ENCODE measurements around the gene HNRNPA1L2.
"Not testable (repeated sequence)": the region's sequence is repeated elsewhere in the genome, so short reads cannot be mapped to it uniquely, and the experiment has no call there.

Gene HNRNPA1L2

DNA sequence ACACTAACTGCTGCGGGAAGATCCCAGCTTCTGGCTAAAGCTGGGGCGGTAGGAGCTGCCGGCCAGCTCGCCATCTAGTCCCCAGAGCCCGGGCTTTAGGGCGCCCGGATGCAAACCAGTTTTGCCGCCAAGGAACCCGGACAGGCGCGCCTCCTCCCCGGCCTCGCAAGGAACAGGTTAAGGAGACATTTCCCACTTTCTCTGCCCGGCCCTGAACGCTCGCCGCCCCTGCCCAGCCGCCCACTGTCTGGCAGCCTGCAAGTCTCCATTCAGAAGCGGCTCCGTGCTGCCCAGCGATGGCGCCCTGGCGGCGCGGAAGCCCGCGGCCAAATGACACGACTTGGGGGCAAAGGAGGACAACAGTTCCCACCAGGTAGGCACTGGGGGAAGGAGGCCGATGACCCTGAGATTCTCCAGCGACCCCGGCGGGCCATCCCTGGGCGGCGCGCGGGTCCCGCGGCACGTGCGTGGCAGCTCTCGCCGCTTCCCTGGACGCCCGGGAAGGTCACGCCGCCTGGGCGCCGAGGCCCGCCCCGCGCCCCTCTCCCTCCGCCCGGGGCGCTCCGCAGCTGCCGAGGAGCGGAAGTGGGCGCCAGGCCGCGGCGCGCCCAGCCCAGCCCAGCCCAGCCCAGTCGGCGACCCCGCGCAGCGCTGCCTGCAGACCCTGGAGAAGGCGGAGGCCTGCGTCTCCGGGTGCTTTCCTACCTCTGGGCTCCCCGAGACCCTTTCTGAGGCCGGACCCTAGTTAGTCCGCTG is 42.2 kb upstream of the HNRNPA1L2 start:
- Histone ChIP-seq H3K18ac (ENCODE audit: low read length) (peak overlapping the region; percentile 34), H3K27ac (ENCODE audit: low read depth, low read length) (no peak overlapping the region), H2BK120ac (ENCODE audit: low read depth, low read length) (no peak overlapping the region), H3K4me1 (ENCODE audit: control insufficient read depth, low read depth, low read length) (no peaks in the 10 kb centered on the region), H3K36me3 (ENCODE audit: control insufficient read depth, insufficient read depth, low read length) (no peaks in the 10 kb centered on the region), H3K56ac (ENCODE audit: low read length) (peak overlapping the region; percentile 78), H4K5ac (ENCODE audit: low read length) (no peak overlapping the region), H3K79me2 (ENCODE audit: control insufficient read depth, insufficient read depth, low read length) (no peaks in the 10 kb centered on the region), H3K4me3 (ENCODE audit: low read length) (no peak overlapping the region), H2BK5ac (ENCODE audit: low read length) (no peak overlapping the region), H3K4ac (ENCODE audit: low read depth, low read length) (peak overlapping the region; percentile 72), H2BK15ac (replicated peaks; ENCODE audit: low read depth) (no peak overlapping the region), H4K8ac (ENCODE audit: low read depth, low read length) (no peak overlapping the region), H3K9ac (ENCODE audit: low read length) (peak overlapping the region; percentile 55), H3K4me2 (ENCODE audit: low read length) (peak overlapping the region; percentile 38), H3K23ac (ENCODE audit: low read length) (no peak overlapping the region), H2AK5ac (ENCODE audit: low read length) (no peak overlapping the region), H3K27me3 (ENCODE audit: insufficient read depth, low read length, poor library complexity) (no peaks in the 10 kb centered on the region), H3K79me1 (ENCODE audit: low read length) (no peaks in the 10 kb centered on the region)
- WGBS (ENCODE audit: extremely low coverage, insufficient coverage, low lambda C conversion rate), result no CpG with 5 or more reads among the region's 73 CpGs
- peak; percentile 41 for DNase-seq

DNA sequence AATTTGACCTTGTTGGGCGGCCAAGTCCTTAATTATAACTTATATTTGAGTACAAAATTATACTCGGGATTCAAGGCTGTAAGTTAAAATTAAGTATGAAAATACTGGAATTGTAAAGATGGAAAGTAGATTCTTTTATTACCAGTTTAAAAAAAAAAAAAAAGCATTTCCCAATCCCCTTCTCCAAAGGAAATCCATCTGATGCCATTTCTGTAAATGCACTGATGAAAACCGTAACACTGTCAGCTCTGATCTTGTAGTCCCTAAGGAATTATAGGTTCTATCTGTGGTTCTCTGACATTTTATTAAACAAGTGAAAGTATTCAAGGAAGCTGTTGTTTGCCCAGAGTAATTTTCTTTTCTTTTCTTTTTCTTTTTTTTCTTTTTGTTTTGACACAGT is 41.6 kb upstream of the HNRNPA1L2 start:
- H3K4me2 ChIP-seq (ENCODE audit: low read length), result no peak overlapping the region
- H3K4me3 ChIP-seq (ENCODE audit: low read length), result no peak overlapping the region
- no peaks in the 10 kb centered on the region for H3K27me3 ChIP-seq (ENCODE audit: insufficient read depth, low read length, poor library complexity)
- H4K8ac ChIP-seq (ENCODE audit: low read depth, low read length), result no peak overlapping the region
- H3K4me1 ChIP-seq (ENCODE audit: control insufficient read depth, low read depth, low read length), result no peaks in the 10 kb centered on the region
- H3K23ac ChIP-seq (ENCODE audit: low read length), result no peak overlapping the region
- no peak overlapping the region for H3K18ac ChIP-seq (ENCODE audit: low read length)
- H2BK15ac ChIP-seq (replicated peaks; ENCODE audit: low read depth), result no peak overlapping the region
- H2AK5ac ChIP-seq (ENCODE audit: low read length), result no peak overlapping the region
- H4K5ac ChIP-seq (ENCODE audit: low read length), result no peak overlapping the region
- peak overlapping the region; percentile 72 for H3K4ac ChIP-seq (ENCODE audit: low read depth, low read length)
- no peaks in the 10 kb centered on the region for H3K79me2 ChIP-seq (ENCODE audit: control insufficient read depth, insufficient read depth, low read length)
- H2BK120ac ChIP-seq (ENCODE audit: low read depth, low read length), result no peak overlapping the region
- H3K79me1 ChIP-seq (ENCODE audit: low read length), result no peaks in the 10 kb centered on the region
- H3K56ac ChIP-seq (ENCODE audit: low read length), result peak overlapping the region; percentile 78
- H2BK5ac ChIP-seq (ENCODE audit: low read length), result no peak overlapping the region
- H3K27ac ChIP-seq (ENCODE audit: low read depth, low read length), result no peak overlapping the region
- WGBS (ENCODE audit: extremely low coverage, insufficient coverage, low lambda C conversion rate), result no CpG with 5 or more reads among the region's 3 CpGs
- H3K9ac ChIP-seq (ENCODE audit: low read length), result no peak overlapping the region
- no peaks in the 10 kb centered on the region for H3K36me3 ChIP-seq (ENCODE audit: control insufficient read depth, insufficient read depth, low read length)
- DNase-seq, result no peak

DNA sequence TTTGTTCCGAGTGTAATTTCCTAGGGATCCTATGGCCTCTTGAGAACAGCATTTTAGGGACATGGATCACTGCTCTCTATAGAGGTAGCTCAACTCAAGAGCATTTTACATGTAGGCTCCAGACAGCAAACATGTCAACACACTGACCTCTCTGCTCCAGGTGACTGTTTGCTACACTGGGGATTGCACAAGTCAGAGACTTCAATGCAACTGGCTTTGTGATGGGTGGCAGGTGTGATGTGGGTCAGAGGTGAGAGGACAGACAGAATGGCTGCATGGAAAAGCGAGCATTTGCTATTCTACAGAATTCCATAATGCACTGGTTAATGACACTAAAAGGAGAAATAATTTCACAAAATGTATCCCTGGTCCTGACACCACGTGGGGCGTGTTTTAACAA is 38.9 kb upstream of the HNRNPA1L2 start:
- DNase-seq, result not testable (repeated sequence)
- no CpG with 5 or more reads among the region's 4 CpGs for WGBS (ENCODE audit: extremely low coverage, insufficient coverage, low lambda C conversion rate)

DNA sequence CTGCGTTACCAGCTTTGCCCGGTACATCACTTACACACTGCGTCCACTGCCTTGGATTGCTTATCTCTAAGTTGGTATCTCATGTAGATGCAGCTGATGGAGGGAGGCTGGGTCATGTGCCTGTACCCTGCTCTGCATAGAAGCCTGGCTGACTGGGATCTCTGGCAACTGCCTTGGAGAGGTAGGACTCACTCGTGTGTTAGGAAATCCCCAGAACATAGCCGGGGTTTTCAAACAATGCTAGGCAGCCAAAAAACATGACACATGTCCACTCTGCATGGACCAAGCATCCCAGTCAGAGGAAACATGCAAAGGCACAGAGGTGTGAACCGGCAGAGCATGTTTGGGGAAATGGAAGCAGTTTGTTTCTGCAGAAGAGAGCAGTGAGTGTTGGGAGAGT is 36.1 kb upstream of the HNRNPA1L2 start:
- not testable (repeated sequence) for H3K18ac ChIP-seq (ENCODE audit: low read length); H3K79me2 ChIP-seq (ENCODE audit: control insufficient read depth, insufficient read depth, low read length); H3K27ac ChIP-seq (ENCODE audit: low read depth, low read length); H2BK15ac ChIP-seq (replicated peaks; ENCODE audit: low read depth); H3K56ac ChIP-seq (ENCODE audit: low read length); H2BK5ac ChIP-seq (ENCODE audit: low read length); H3K4me3 ChIP-seq (ENCODE audit: low read length); H4K5ac ChIP-seq (ENCODE audit: low read length); H3K27me3 ChIP-seq (ENCODE audit: insufficient read depth, low read length, poor library complexity); H2AK5ac ChIP-seq (ENCODE audit: low read length); H3K36me3 ChIP-seq (ENCODE audit: control insufficient read depth, insufficient read depth, low read length); H4K8ac ChIP-seq (ENCODE audit: low read depth, low read length); H3K4me2 ChIP-seq (ENCODE audit: low read length); H3K9ac ChIP-seq (ENCODE audit: low read length); H3K79me1 ChIP-seq (ENCODE audit: low read length); H3K4me1 ChIP-seq (ENCODE audit: control insufficient read depth, low read depth, low read length); DNase-seq; H2BK120ac ChIP-seq (ENCODE audit: low read depth, low read length); H3K4ac ChIP-seq (ENCODE audit: low read depth, low read length); H3K23ac ChIP-seq (ENCODE audit: low read length)
- WGBS (ENCODE audit: extremely low coverage, insufficient coverage, low lambda C conversion rate), result no CpG with 5 or more reads among the region's 6 CpGs

More for the DNA sequence above, 38.9 kb upstream of the HNRNPA1L2 start:
- H3K27me3 ChIP-seq (ENCODE audit: insufficient read depth, low read length, poor library complexity); H2BK120ac ChIP-seq (ENCODE audit: low read depth, low read length); H4K5ac ChIP-seq (ENCODE audit: low read length); H3K36me3 ChIP-seq (ENCODE audit: control insufficient read depth, insufficient read depth, low read length); H3K9ac ChIP-seq (ENCODE audit: low read length); H3K18ac ChIP-seq (ENCODE audit: low read length); H4K8ac ChIP-seq (ENCODE audit: low read depth, low read length); H3K79me1 ChIP-seq (ENCODE audit: low read length); H3K56ac ChIP-seq (ENCODE audit: low read length); H2AK5ac ChIP-seq (ENCODE audit: low read length); H2BK15ac ChIP-seq (replicated peaks; ENCODE audit: low read depth); H3K4ac ChIP-seq (ENCODE audit: low read depth, low read length); H3K4me1 ChIP-seq (ENCODE audit: control insufficient read depth, low read depth, low read length); H2BK5ac ChIP-seq (ENCODE audit: low read length); H3K4me2 ChIP-seq (ENCODE audit: low read length); H3K79me2 ChIP-seq (ENCODE audit: control insufficient read depth, insufficient read depth, low read length); H3K4me3 ChIP-seq (ENCODE audit: low read length); H3K27ac ChIP-seq (ENCODE audit: low read depth, low read length); H3K23ac ChIP-seq (ENCODE audit: low read length): not testable (repeated sequence)

GRCh38 chr13:52606795-52607194 is 35.4 kb upstream of the HNRNPA1L2 start:
- H3K4me2 ChIP-seq (ENCODE audit: low read length); H3K18ac ChIP-seq (ENCODE audit: low read length); H3K27ac ChIP-seq (ENCODE audit: low read depth, low read length); H3K36me3 ChIP-seq (ENCODE audit: control insufficient read depth, insufficient read depth, low read length); H4K8ac ChIP-seq (ENCODE audit: low read depth, low read length); H2BK5ac ChIP-seq (ENCODE audit: low read length); H2BK15ac ChIP-seq (replicated peaks; ENCODE audit: low read depth); H3K27me3 ChIP-seq (ENCODE audit: insufficient read depth, low read length, poor library complexity); H3K4ac ChIP-seq (ENCODE audit: low read depth, low read length); H3K9ac ChIP-seq (ENCODE audit: low read length); H3K4me1 ChIP-seq (ENCODE audit: control insufficient read depth, low read depth, low read length); H2BK120ac ChIP-seq (ENCODE audit: low read depth, low read length); H3K56ac ChIP-seq (ENCODE audit: low read length); H3K79me1 ChIP-seq (ENCODE audit: low read length); H3K23ac ChIP-seq (ENCODE audit: low read length); H4K5ac ChIP-seq (ENCODE audit: low read length); H3K79me2 ChIP-seq (ENCODE audit: control insufficient read depth, insufficient read depth, low read length); H2AK5ac ChIP-seq (ENCODE audit: low read length); H3K4me3 ChIP-seq (ENCODE audit: low read length): not testable (repeated sequence)
- no CpG with 5 or more reads among the region's 1 CpG for WGBS (ENCODE audit: extremely low coverage, insufficient coverage, low lambda C conversion rate)
- peak; percentile 19 for DNase-seq

DNA sequence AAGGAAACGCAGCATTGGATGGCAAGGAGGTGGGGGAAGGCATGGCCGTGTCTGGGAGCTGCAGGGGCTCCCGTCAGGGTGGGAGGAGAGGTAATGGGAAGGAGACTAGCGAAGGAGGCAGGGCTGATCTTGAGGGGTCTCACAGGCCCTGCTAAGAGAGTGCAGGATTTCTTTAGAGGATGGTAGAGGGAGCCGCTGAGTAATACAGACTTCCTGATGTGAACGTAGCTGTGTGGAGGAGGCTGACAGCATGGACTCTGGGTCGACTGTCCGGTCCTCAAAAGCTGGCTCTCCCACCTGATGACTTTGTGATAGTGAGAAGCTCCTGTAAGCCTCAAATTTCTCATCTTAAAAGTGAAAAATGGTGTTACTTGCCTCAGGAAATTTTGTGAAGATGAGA is 34.0 kb upstream of the HNRNPA1L2 start:
- not testable (repeated sequence) for H2BK120ac ChIP-seq (ENCODE audit: low read depth, low read length); H3K79me2 ChIP-seq (ENCODE audit: control insufficient read depth, insufficient read depth, low read length); H4K8ac ChIP-seq (ENCODE audit: low read depth, low read length); H3K4me2 ChIP-seq (ENCODE audit: low read length); H2AK5ac ChIP-seq (ENCODE audit: low read length); H3K4me1 ChIP-seq (ENCODE audit: control insufficient read depth, low read depth, low read length); H3K9ac ChIP-seq (ENCODE audit: low read length); H3K56ac ChIP-seq (ENCODE audit: low read length); H2BK15ac ChIP-seq (replicated peaks; ENCODE audit: low read depth); H3K23ac ChIP-seq (ENCODE audit: low read length); H3K27me3 ChIP-seq (ENCODE audit: insufficient read depth, low read length, poor library complexity); H3K4ac ChIP-seq (ENCODE audit: low read depth, low read length); H3K27ac ChIP-seq (ENCODE audit: low read depth, low read length); H3K4me3 ChIP-seq (ENCODE audit: low read length); H3K36me3 ChIP-seq (ENCODE audit: control insufficient read depth, insufficient read depth, low read length); H3K79me1 ChIP-seq (ENCODE audit: low read length); H2BK5ac ChIP-seq (ENCODE audit: low read length); H4K5ac ChIP-seq (ENCODE audit: low read length); H3K18ac ChIP-seq (ENCODE audit: low read length)
- peak; percentile 17 for DNase-seq
- no CpG with 5 or more reads among the region's 8 CpGs for WGBS (ENCODE audit: extremely low coverage, insufficient coverage, low lambda C conversion rate)
